ENCODE results near the gene KRT74. TPM values are rescaled to one million over a fixed set of nuclear protein-coding genes. Genes with fewer than 3 reads are reported as not detected.

KRT74 gene
- total RNA-seq, 2 experiments from 2014 or later = not detected

DNA sequence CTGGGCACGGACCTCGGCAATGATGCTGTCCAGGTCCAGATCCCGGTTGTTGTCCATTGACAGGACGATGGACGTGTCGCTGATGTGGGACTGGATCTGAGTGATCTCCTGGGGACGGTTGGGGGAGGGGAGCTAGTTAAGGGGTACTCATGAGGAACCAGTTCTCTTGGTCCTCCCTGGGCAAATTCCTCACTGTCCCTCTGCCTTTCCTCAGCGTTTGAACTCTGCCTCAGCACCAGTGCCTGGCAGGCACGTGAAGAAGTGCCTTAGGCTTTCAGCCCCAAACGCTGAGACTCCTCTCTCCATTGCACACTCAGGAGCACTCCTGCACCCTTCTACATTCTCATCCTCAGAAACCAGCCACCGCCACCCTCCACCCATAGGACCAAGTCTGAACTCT is 17.9 kb upstream of the KRT74 start:
- Histone ChIP-seq H4K20me1 (ENCODE audit: insufficient read depth, low read length) (no peaks in the 10 kb centered on the region), H2AFZ (ENCODE audit: low read length) (no peak overlapping the region), H3K4me3 (ENCODE audit: low read depth, low read length, poor library complexity, severe bottlenecking) (no peak overlapping the region), H3K4me2 (ENCODE audit: low read length) (no peak overlapping the region), H3K9me3 (ENCODE audit: low read length) (no peaks in the 10 kb centered on the region), H3K36me3 (ENCODE audit: insufficient read depth, low read length) (no peaks in the 10 kb centered on the region), H3K9me2 (ENCODE audit: insufficient read depth, low read length) (no peaks in the 10 kb centered on the region), H3K4me1 (ENCODE audit: insufficient read depth, low read length, poor library complexity, severe bottlenecking) (no peaks in the 10 kb centered on the region), H3K27ac (ENCODE audit: low read depth, low read length, poor library complexity, severe bottlenecking) (no peak overlapping the region), H3K79me2 (ENCODE audit: insufficient read depth, low read depth, low read length) (no peaks in the 10 kb centered on the region)
- ChIA-PET POLR2A (no interaction called here), CTCF (ENCODE audit: unreplicated experiment) (no interaction called here)
- intact Hi-C loops (cut with micrococcal nuclease; ENCODE audit: unreplicated experiment) = no loop called here
- no TSS peak for BruUV-seq (replicated peaks)
- no peak for DNase-seq (ENCODE audit: low spot score)
- TF ChIP-seq, protein P1, sequence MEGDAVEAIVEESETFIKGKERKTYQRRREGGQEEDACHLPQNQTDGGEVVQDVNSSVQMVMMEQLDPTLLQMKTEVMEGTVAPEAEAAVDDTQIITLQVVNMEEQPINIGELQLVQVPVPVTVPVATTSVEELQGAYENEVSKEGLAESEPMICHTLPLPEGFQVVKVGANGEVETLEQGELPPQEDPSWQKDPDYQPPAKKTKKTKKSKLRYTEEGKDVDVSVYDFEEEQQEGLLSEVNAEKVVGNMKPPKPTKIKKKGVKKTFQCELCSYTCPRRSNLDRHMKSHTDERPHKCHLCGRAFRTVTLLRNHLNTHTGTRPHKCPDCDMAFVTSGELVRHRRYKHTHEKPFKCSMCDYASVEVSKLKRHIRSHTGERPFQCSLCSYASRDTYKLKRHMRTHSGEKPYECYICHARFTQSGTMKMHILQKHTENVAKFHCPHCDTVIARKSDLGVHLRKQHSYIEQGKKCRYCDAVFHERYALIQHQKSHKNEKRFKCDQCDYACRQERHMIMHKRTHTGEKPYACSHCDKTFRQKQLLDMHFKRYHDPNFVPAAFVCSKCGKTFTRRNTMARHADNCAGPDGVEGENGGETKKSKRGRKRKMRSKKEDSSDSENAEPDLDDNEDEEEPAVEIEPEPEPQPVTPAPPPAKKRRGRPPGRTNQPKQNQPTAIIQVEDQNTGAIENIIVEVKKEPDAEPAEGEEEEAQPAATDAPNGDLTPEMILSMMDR (conservative IDR thresholded peaks at IDR 0.05; ENCODE audit: low read length) = no peak
- no peak for TF ChIP-seq EZH2phosphoT487 (IDR thresholded peaks at IDR 0.05; ENCODE audit: borderline replicate concordance, low read depth, low read length)

DNA sequence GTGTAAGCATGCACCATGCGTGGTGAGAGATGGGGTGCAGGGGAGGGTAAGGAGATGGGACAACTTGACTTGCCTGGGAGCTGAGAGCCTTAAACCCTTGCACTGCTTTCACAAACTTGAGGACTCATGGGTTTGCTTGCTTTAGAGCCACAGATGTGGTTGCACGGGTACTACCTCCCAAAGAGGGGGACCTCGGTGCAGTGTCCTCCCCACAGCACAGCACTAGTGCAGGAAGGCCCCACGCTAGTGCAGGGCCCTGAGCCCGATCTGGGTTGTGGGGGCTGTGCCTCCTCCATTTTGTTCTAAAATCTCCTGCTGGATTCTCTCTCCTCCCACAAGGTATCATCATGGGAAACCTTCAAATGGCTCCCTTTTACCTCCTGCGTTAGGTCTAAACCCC is 16.4 kb upstream of the KRT74 start:
- no TSS peak for BruUV-seq (replicated peaks)
- H3K9me3 ChIP-seq (ENCODE audit: low read length) = no peaks in the 10 kb centered on the region
- ChIA-PET CTCF (ENCODE audit: unreplicated experiment) (no interaction called here), POLR2A (no interaction called here)
- DNase-seq (ENCODE audit: low spot score) = no peak
- H3K9me2 ChIP-seq (ENCODE audit: insufficient read depth, low read length) = no peaks in the 10 kb centered on the region
- intact Hi-C loops (cut with micrococcal nuclease; ENCODE audit: unreplicated experiment) = no loop called here
- H3K4me3 ChIP-seq (ENCODE audit: low read depth, low read length, poor library complexity, severe bottlenecking) = no peak overlapping the region
- H3K79me2 ChIP-seq (ENCODE audit: insufficient read depth, low read depth, low read length) = no peaks in the 10 kb centered on the region
- no peaks in the 10 kb centered on the region for H3K4me1 ChIP-seq (ENCODE audit: insufficient read depth, low read length, poor library complexity, severe bottlenecking)
- no peak overlapping the region for H3K27ac ChIP-seq (ENCODE audit: low read depth, low read length, poor library complexity, severe bottlenecking)
- H4K20me1 ChIP-seq (ENCODE audit: insufficient read depth, low read length) = no peaks in the 10 kb centered on the region
- TF ChIP-seq, protein P1 (conservative IDR thresholded peaks at IDR 0.05; ENCODE audit: low read length) = no peak
- TF ChIP-seq EZH2phosphoT487 (IDR thresholded peaks at IDR 0.05; ENCODE audit: borderline replicate concordance, low read depth, low read length) = no peak
- no peaks in the 10 kb centered on the region for H3K36me3 ChIP-seq (ENCODE audit: insufficient read depth, low read length)
- no peak overlapping the region for H3K4me2 ChIP-seq (ENCODE audit: low read length)
- H2AFZ ChIP-seq (ENCODE audit: low read length) = no peak overlapping the region

GRCh38 chr12:52587563-52587962 is 13.9 kb upstream of the KRT74 start:
- no TSS peak for BruUV-seq (replicated peaks)
- no peaks in the 10 kb centered on the region for H3K79me2 ChIP-seq (ENCODE audit: insufficient read depth, low read depth, low read length)
- no peak overlapping the region for H3K27ac ChIP-seq (ENCODE audit: low read depth, low read length, poor library complexity, severe bottlenecking)
- POLR2A ChIA-PET = no interaction called here
- TF ChIP-seq EZH2phosphoT487 (IDR thresholded peaks at IDR 0.05; ENCODE audit: borderline replicate concordance, low read depth, low read length) = no peak
- TF ChIP-seq, protein P1 (conservative IDR thresholded peaks at IDR 0.05; ENCODE audit: low read length) = no peak
- H3K36me3 ChIP-seq (ENCODE audit: insufficient read depth, low read length) = no peaks in the 10 kb centered on the region
- CTCF ChIA-PET (ENCODE audit: unreplicated experiment) = no interaction called here
- H2AFZ ChIP-seq (ENCODE audit: low read length) = no peak overlapping the region
- no peaks in the 10 kb centered on the region for H3K9me3 ChIP-seq (ENCODE audit: low read length)
- DNase-seq (ENCODE audit: low spot score) = no peak
- no peaks in the 10 kb centered on the region for H4K20me1 ChIP-seq (ENCODE audit: insufficient read depth, low read length)
- no peak overlapping the region for H3K4me2 ChIP-seq (ENCODE audit: low read length)
- H3K4me3 ChIP-seq (ENCODE audit: low read depth, low read length, poor library complexity, severe bottlenecking) = no peak overlapping the region
- no peaks in the 10 kb centered on the region for H3K9me2 ChIP-seq (ENCODE audit: insufficient read depth, low read length)
- intact Hi-C loops (cut with micrococcal nuclease; ENCODE audit: unreplicated experiment) = no loop called here
- no peaks in the 10 kb centered on the region for H3K4me1 ChIP-seq (ENCODE audit: insufficient read depth, low read length, poor library complexity, severe bottlenecking)
